T-helper 9 cell (primary cell): ENCODE measurements around the gene ALOX12B.
"Not testable (repeated sequence)": the region's sequence is repeated elsewhere in the genome, so short reads cannot be mapped to it uniquely, and the experiment has no call there.

Experiments
- DNase-seq: peaks from one replicate; pipeline ENCODE4 v3.0.0-alpha.2; 2020

The ALOX12B gene

GRCh38 chr17:8081876-8082275 lies 5.6 kb downstream of the ALOX12B start:
- DNase-seq, result no peak

GRCh38 chr17:8080799-8081219 lies 6.7 kb downstream of the ALOX12B start:
- DNase-seq, result no peak

GRCh38 chr17:8080208-8080798 lies 7.2 kb downstream of the ALOX12B start:
- no peak for DNase-seq

GRCh38 chr17:8079291-8080207 lies 8.0 kb downstream of the ALOX12B start:
- peak; percentile 75 for DNase-seq

GRCh38 chr17:8077939-8078338 lies 9.6 kb downstream of the ALOX12B start:
- not testable (repeated sequence) for DNase-seq

- DNase-seq, result no peak
These were observed 10.8 kb downstream of the ALOX12B start for GRCh38 chr17:8076502-8077266.

- DNase-seq, result no peak
These were observed 11.8 kb downstream of the ALOX12B start for GRCh38 chr17:8075574-8076342.

- DNase-seq, result no peak
These were observed 12.4 kb downstream of the ALOX12B start for GRCh38 chr17:8075081-8075480.

- DNase-seq, result no peak
These were observed 13.0 kb downstream of the ALOX12B start for GRCh38 chr17:8074554-8074953.

GRCh38 chr17:8073627-8074484 lies 13.7 kb downstream of the ALOX12B start:
- peak; percentile 88 for DNase-seq

- DNase-seq, result peak; percentile 12
These were observed 14.6 kb downstream of the ALOX12B start for GRCh38 chr17:8072729-8073461.

GRCh38 chr17:8072341-8072728 lies 15.2 kb downstream of the ALOX12B start:
- DNase-seq, result no peak

GRCh38 chr17:8071496-8071895 lies 16.0 kb downstream of the ALOX12B start:
- no peak for DNase-seq

GRCh38 chr17:8069587-8069860 lies 18.0 kb downstream of the ALOX12B start:
- DNase-seq, result no peak

GRCh38 chr17:8068736-8069586 lies 18.6 kb downstream of the ALOX12B start:
- no peak for DNase-seq

GRCh38 chr17:8067806-8068205 lies 19.7 kb downstream of the ALOX12B start:
- DNase-seq, result no peak

- no peak for DNase-seq
These were observed 20.4 kb downstream of the ALOX12B start for GRCh38 chr17:8066841-8067775.

GRCh38 chr17:8064561-8065019 lies 22.9 kb downstream of the ALOX12B start:
- DNase-seq, result no peak
